ACHN (cell line): Measurements from ENCODE around the gene INHBC.
A peak's percentile ranks its signal among the peaks of the same experiment; 100 is the strongest.

Experiments used
- DNase-seq: peaks from one replicate; pipeline ENCODE4 v3.0.0-alpha.2; 2015
- in situ Hi-C: cut with HindIII; loops from 2 replicates; pipeline ENCODE4 v1.10.0; 2017; ENCODE audit warnings: low sequenced_read_pairs, low pct_ligation_motif_present, low pct_unique_long_range_greater_than_20kb

The INHBC gene

DNA sequence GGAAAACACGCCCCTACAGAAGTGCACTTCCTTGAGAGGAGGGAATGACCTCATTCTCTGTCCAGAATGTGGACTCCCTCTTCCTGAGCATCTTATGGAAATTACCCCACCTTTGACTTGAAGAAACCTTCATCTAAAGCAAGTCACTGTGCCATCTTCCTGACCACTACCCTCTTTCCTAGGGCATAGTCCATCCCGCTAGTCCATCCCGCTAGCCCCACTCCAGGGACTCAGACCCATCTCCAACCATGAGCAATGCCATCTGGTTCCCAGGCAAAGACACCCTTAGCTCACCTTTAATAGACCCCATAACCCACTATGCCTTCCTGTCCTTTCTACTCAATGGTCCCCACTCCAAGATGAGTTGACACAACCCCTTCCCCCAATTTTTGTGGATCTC, 15.5 kb downstream of the INHBC start:
- in situ Hi-C loops: loop anchor here (25.0 kb wide), 1 partner anchor 163 kb away; no protein-coding TSS in a partner anchor

DNA sequence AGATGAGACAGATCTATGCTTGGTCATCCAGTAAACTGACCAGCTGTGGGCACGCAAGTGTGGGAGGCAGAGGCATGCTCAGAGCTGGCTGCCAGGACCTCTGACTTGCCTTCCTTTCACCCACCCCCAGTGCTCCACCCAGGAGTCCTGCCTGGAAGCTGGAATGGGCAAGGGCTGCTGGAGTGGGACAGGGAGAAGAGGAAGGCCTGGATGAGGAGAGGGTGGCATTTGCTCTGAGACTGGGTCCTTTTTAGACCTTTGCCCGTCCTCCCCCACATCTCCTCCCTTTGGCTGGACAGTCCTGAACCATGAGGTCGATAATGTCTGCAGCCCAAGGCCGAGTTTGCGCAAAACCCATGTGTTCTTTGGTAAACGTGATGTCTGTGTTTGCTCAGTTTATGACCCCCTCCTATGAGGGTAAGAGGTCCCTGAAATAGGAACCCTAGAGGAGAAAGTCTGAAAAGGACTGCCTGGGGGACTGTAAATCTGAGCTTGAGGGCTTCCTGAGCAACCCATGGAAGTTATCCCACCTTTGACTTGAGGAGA, 16.7 kb downstream of the INHBC start:
- DNase-seq: no peak
- in situ Hi-C loops: loop anchor here (25.0 kb wide), 1 partner anchor 164 kb away; no protein-coding TSS in a partner anchor

More for the DNA sequence above, 15.5 kb downstream of the INHBC start:
- no peak for DNase-seq

DNA sequence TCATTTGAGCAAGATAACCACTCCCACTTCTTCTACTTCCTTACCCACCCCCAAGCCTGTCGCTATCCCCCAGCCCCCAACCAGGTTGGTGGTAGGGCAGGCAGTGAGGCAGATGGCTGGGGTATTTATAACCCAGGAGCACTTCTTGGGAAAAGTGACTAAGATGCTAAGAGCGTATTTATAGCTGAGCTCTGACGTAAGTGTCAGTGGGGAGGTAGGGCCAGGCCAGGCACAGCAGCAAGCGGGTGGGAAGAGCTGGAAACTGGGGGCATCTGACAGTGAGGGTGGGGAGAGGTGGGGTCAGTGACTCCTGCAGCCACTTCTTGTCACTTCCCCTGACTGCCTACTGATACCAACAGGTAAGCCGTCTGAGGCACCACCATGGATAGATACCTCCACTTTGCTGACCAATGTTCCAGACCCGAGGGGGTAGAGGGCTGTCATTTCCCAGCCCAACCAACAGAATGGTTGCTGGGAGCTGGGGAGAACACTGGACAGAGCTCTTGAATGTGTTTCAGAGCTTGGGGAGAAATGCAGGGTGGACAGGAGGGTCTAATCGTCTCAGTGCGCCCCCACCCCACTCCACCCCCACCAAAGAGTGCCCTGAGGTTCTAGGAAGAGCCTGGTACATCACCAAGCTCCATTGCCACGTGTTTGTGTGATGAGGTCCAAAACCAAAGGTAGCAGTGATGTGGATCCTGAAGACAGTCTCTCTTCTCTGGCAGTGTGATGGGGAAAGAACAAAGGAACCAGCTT, 17.8 kb downstream of the INHBC start:
- in situ Hi-C loops: loop anchor here (25.0 kb wide), 1 partner anchor 165 kb away; no protein-coding TSS in a partner anchor
- DNase-seq: no peak

DNA sequence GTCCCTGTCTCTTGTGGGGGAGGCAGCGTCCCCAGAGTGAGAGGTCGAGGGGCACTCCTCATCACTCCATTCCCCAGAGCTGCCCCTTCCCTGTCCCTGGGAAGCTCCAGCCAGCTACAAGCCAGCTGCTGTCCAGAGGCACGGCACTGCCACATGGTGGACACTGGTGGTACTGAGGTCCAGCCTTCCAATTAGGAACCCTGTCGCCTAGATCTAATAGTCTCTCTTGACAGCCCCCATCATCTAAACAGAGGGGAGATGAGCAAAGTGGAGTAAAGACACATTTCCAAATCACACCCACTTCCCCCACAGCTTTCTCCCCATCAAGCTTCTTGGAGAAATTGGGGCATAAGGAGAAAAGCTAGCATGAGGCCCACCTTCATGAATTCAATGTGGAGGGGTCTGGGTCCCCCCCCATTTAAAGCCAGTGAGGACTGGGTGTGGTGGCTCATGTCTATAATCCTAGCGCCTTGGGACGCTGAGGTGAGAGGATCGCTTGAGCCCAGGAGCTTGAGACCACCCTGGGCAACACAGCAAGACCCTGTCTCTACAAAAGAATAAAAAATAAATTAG, 18.4 kb downstream of the INHBC start:
- in situ Hi-C loops: loop anchor here (25.0 kb wide), 1 partner anchor 166 kb away; no protein-coding TSS in a partner anchor
- peak; percentile 85 for DNase-seq

DNA sequence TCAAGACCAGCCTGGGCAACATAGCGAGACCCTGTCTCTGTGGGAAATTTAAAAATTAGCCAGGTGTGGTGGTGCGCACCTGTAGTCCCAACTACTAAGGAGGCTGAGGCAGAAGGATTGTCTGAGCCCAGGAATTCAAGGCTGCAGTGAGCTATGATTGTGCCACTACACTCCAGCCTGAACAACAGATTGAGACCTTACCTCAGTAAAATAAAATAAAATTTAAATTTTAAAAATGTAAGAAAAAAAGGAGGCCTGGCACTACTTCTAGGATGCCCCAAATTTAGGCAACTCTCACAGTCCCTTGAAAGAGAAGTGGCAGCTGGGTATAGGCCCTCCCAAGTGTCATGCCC, 19.6 kb downstream of the INHBC start:
- DNase-seq: no peak

DNA sequence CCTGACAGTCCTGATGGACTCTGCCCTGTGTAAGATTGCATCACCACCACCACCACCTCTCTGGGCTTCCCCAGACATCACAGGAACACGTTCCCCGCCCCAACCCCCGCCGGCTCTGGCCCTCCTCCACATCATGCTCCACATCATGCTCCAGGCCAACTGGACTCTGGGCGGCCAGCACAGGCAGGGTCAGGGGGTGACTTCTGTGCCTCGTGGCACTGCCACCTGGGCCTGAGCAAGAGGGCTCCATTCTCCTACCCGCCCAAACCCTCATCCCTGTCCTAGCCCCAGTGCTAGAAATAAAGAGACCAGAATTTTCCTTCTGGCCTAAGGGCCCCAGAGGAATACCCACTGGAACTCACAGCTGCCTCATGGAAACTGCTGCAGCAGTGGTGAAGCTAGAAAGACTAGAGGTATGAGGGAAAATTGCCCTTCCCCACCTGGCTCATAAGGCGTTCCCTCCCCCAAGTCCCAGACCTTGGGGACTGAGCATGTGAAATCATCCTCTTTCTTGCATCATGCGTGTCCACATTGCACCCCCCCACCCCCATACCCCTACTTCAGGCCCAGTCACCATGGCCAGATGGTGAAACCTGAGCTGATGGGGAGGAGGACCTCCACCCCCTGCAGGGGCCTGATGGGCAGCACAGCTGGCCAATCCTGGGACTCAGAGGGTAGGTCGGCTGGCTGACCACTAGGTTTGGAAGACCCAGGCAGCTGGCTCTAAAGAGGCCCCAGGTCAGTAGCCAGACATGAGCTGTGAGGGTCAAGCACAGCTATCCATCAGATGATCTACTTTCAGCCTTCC, 20.2 kb downstream of the INHBC start, which contains the start of gene INHBE:
INHBE (plus strand) TSS at position 742 of the 808 bp plus-strand sequence. CDS start 230 bp downstream, outside the sequence.
- DNase-seq: no peak
- in situ Hi-C loops: loop anchor here (25.0 kb wide), 1 partner anchor 167 kb away; no protein-coding TSS in a partner anchor

More for the DNA sequence above, 19.6 kb downstream of the INHBC start:
- in situ Hi-C loops: loop anchor here (25.0 kb wide), 1 partner anchor 167 kb away; no protein-coding TSS in a partner anchor

DNA sequence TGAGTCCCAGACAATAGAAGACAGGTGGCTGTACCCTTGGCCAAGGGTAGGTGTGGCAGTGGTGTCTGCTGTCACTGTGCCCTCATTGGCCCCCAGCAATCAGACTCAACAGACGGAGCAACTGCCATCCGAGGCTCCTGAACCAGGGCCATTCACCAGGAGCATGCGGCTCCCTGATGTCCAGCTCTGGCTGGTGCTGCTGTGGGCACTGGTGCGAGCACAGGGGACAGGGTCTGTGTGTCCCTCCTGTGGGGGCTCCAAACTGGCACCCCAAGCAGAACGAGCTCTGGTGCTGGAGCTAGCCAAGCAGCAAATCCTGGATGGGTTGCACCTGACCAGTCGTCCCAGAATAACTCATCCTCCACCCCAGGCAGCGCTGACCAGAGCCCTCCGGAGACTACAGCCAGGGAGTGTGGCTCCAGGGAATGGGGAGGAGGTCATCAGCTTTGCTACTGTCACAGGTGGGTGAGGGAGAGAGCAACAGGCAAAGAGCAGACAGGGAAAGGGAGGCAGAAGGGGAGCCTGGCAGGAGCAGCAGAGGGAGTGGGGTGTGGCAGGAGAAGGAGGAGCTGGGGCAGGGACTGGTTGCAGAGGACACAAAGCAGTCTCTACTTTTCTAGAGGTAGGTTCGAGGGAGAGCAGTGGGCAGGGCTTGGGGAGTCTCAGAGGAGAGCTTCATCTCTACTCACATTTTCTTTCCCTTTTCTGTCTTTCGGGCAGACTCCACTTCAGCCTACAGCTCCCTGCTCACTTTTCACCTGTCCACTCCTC, 21.0 kb downstream of the INHBC start:
- in situ Hi-C loops: loop anchor here (25.0 kb wide), 1 partner anchor 168 kb away; no protein-coding TSS in a partner anchor
- no peak for DNase-seq

DNA sequence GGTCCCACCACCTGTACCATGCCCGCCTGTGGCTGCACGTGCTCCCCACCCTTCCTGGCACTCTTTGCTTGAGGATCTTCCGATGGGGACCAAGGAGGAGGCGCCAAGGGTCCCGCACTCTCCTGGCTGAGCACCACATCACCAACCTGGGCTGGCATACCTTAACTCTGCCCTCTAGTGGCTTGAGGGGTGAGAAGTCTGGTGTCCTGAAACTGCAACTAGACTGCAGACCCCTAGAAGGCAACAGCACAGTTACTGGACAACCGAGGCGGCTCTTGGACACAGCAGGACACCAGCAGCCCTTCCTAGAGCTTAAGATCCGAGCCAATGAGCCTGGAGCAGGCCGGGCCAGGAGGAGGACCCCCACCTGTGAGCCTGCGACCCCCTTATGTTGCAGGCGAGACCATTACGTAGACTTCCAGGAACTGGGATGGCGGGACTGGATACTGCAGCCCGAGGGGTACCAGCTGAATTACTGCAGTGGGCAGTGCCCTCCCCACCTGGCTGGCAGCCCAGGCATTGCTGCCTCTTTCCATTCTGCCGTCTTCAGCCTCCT, 21.6 kb downstream of the INHBC start:
- peak; percentile 81 for DNase-seq
- in situ Hi-C loops: loop anchor here (25.0 kb wide), 1 partner anchor 169 kb away; no protein-coding TSS in a partner anchor

DNA sequence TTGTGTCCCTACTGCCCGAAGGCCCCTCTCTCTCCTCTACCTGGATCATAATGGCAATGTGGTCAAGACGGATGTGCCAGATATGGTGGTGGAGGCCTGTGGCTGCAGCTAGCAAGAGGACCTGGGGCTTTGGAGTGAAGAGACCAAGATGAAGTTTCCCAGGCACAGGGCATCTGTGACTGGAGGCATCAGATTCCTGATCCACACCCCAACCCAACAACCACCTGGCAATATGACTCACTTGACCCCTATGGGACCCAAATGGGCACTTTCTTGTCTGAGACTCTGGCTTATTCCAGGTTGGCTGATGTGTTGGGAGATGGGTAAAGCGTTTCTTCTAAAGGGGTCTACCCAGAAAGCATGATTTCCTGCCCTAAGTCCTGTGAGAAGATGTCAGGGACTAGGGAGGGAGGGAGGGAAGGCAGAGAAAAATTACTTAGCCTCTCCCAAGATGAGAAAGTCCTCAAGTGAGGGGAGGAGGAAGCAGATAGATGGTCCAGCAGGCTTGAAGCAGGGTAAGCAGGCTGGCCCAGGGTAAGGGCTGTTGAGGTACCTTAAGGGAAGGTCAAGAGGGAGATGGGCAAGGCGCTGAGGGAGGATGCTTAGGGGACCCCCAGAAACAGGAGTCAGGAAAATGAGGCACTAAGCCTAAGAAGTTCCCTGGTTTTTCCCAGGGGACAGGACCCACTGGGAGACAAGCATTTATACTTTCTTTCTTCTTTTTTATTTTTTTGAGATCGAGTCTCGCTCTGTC, 22.3 kb downstream of the INHBC start:
- in situ Hi-C loops: loop anchor here (25.0 kb wide), 1 partner anchor 170 kb away; no protein-coding TSS in a partner anchor
- no peak for DNase-seq

DNA sequence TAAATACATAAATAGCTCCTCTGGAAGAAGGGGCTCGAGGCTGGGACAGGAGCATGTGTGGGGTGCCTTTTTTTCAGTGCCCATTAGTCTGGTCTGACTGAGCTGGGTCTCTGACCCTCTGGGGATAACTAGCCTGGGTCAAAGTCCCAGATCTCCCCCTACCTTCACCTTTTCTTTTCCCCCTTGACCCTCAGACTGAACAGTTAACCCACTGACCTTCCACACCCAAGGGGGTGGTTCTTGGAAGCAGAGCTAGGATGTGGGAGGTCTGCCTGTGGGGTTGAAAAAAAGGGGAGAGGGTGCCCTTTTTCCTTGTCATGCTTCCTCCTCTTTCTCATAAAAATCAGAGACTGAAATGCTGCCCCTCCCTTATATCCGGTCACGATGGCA, 24.1 kb downstream of the INHBC start:
- no peak for DNase-seq
- in situ Hi-C loops: loop anchor here (25.0 kb wide), 1 partner anchor 171 kb away; no protein-coding TSS in a partner anchor

DNA sequence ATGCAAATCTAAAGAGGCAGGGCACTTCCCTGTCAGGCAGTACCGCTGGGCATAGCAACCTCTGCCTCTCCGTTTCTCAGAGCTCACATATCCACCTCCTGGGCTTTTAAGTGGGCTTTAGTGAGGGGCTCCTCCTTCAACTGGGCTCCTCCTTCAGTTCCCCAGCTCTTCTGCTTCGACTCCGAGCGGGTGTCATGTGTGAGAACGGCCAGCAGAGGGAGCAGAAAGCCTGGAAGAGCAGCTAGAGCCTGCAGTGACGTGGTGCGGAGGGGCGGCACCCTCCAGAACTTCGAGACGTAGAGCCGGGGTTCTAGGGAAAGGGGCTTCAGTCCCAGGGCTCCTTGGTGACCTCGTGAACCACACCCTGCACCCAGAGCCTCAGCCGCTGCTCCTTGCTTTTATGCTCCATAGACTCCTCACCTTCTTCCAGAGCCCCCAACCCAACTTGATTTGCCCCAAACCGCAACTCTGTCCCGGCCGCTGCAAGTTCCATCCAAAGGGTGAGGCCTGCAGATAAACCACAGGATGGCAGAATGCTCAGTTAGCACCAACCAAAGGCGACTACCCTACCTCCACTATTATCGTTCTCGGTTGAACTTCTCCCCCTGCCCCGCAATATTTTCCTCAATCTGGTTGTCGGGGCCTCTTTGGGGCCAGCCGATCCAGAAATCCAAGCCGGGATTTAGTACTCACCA, 24.6 kb downstream of the INHBC start:
- in situ Hi-C loops: loop anchor here (25.0 kb wide), 1 partner anchor 172 kb away; no protein-coding TSS in a partner anchor
- DNase-seq: peak; percentile 99

DNA sequence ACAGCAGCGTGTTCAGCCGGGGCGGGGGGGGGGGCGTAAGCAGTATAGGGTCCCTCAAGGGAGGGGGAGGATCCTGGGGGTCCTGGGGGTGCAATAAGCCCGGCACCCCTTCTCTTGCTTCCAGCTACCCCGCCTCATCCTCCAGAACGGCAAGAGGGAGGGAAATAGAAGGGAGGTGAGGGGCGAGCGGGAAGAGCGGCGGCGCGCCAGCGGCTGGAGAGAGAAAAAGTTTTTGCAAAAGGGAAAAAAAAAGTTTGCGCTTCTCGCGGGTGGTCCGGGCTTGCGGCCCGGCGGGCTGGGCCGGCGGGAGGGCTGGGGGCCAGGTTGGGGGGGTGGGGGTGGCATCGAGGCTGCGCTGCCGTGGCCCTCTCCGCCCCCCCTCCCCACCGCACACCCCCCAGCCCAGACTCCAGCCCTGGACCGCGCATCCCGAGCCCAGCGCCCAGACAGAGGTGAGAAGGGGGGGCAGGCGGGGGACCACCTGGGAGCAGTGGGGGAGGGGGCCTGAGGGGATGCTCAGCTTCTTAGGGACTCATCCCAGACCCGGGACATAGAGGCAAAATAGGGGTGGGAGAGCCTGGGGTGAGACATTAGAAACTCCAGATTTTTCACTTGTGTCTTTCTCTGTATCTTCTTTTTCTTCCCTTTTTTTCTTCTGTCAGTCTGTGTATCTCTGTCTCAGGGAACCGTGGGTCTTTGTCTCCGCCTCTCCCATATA, 25.3 kb downstream of the INHBC start, which contains the start of gene GLI1:
GLI1 (plus strand) TSS at position 36 of the 718 bp plus-strand sequence. CDS start 3,907 bp downstream, outside the sequence.
- peak; percentile 62 for DNase-seq
- in situ Hi-C loops: loop anchor here (25.0 kb wide), 1 partner anchor 173 kb away; no protein-coding TSS in a partner anchor

DNA sequence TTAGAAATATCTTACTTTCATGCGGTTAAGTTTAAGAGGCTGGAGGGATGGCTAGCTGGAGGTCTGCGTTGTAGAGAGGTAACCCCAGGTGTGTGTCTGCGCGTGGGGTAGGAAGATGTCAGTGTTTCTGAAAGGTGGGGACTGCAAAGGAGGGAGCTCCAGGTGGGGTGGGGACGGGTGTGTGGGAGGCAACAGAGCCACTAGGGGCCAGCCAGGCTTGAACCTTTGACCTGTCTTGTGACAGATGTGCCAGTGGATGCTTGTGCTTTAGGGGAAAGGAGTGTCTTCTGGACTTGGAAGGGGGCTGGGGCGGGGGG, 25.8 kb downstream of the INHBC start:
- in situ Hi-C loops: loop anchor here (25.0 kb wide), 1 partner anchor 173 kb away; no protein-coding TSS in a partner anchor
- no peak for DNase-seq

DNA sequence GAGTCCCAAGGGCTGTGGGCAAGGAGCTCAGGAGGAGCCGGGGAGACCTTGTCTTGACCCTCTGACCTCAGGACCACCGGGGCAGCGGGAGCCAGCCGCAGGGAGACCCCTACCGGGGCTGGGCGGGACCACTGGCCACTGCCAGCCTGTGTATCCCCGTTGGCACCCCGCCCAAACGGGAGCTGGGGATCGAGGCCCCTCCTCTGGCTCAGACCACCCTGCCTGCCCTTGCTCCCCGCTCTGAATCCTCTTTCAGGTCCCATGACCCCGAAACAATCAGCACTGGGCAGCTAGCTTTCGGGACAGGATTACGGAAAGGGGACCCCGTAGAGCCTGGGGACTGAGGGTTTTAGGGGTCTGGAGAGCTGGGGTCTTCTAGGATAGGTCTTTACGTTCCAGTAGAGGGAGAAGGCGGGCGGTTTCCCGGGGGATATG, 26.3 kb downstream of the INHBC start:
- in situ Hi-C loops: loop anchor here (25.0 kb wide), 1 partner anchor 174 kb away; no protein-coding TSS in a partner anchor
- no peak for DNase-seq

DNA sequence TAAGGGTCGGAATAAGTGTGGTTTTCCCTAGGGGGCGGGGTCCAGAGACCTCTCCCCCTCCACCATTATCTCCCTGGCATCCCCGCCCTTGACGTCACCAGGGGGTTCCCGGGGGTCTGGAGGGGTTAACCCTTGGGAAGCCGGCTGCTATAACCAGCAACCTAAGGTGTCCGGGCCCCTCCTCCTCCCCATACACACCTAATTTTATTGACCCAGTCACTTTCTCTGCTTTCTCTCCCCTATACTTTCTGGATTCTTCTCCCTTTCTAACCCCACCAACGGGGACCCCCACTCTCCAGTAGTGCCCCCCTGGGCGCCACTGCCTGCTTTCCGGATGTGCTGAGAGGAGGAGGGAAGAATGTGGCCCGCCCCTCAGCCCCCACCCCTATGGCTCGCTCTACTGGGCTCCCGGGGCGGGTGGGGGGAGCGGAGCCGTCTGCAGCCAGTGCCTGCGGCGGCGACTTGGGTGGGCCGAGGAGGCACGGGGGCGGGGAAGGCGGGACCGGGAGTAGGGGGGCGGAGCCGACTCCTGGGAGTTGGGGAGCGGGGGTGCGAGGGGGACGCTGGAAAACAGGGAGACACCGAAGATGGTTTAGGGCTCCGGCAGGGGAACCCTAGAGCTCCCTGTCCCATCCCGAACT, 26.8 kb downstream of the INHBC start:
- in situ Hi-C loops: loop anchor here (25.0 kb wide), 1 partner anchor 174 kb away; no protein-coding TSS in a partner anchor
- DNase-seq: peak; percentile 84
